Measurements from ENCODE around the gene SLC31A1. TPM values are rescaled to one million over a fixed set of nuclear protein-coding genes. Genes with fewer than 3 reads are reported as not detected.

Gene SLC31A1
- polyA plus RNA-seq, 4 donors = 20.3 to 28.5 (median 22.3) TPM

DNA sequence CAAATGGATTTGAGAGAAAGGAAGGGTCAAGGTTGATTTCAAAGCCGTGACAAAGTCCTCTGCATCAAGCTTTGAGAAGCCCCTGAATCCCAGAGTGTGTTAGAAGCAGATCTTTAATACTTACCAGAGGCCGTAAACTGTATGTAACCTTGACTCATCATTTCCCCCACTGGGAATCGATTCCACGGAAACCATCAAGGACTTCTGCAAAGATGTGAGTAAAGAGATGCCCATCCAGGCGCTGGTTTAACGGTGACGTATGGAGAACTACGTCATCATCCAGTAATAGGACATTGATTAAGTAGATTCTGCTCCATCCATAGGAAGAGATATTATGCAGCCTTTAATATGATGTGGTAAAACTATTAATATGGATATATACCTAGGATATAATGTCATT lies 80.2 kb downstream of the SLC31A1 start:
- no peak for DNase-seq (ENCODE audit: low read depth in 4 of 4, low spot score in 3 of 4)

DNA sequence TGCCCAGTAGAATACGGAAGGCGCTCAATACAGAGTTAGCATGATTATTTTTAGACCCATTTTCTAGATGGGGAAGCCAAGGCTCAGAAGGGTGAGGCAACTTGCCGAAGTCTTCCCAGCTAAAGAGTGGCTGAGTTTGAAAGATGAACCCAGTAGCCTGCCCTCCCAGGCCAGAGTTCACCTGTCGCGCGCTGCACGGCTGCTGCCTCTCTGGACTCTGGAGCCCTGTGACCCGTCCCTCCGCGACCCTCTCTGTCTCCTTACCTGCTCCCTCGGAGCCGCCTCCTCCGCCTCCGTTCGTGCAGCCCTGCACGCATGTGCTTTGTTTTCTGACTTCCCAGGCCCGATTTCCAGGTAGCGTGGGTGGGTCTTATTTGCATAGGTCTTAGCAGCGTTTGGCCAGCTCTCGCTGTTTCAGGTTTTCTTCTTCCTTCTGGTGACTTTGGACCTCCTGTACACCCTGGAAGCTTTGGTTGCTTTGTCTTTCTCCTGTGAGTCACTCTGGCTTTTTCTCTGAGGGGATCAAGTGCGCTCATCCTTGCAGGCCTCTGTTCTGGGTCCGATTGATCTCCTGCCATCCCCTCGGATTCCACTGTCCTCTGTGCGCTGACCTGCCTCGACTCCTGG lies 81.6 kb downstream of the SLC31A1 start, which contains the start of gene RNF183:
Gene RNF183, minus strand, starts transcription at position 585 of the 627 bp plus-strand sequence. CDS start 5,192 bp downstream, outside the sequence.
- no peak for DNase-seq (ENCODE audit: low read depth in 4 of 4, low spot score in 3 of 4)

DNA sequence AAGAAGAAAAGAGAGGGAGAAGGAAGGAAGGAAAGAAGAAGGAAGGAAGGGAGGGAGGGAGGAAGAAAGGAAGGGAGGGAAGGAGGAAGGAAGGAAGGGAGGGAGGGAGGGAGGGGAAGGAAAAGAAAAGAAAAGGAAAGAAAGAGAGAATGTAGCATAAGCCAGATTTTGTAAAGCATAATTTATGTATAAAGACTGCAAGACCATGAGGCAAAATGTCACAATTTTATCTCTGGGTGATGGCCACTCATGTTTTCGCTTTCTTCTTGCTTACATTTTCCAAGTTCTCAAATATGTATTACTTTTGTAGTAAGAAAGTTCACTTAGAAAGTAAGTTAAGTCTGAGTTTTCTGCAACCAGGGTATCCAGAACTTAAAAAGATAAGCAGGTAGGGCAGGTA lies 85.2 kb downstream of the SLC31A1 start:
- no peak for DNase-seq (ENCODE audit: low read depth in 4 of 4, low spot score in 3 of 4)

DNA sequence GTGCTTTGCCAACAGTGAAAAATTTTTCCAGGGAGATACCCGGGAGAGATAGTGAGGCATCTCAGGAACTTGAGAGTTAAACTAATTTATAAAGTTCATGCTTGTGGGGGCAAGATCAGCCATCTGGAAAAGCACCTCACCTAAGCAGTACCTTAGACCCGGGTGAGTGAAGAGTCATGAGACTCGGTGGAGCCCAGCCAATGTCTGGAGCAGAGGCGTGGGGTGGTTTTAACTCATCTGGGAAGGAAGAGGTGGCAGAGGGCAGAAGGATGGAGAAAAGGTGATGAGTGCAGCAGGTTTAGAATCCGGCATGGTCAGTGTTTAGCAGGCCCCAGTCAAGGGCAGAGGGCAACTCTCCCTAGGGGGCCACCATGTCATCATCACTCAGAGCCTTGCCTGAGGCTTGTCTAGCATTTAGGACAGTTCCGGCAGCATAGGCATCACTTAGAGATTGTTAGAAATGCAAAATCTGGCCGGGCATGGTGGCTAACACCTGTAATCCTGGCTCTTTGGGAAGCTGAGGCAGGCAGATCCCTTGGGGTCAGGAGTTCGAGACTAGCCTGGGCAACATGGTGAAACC lies 86.1 kb downstream of the SLC31A1 start:
- DNase-seq (ENCODE audit: low read depth in 4 of 4, low spot score in 3 of 4) = no peak

DNA sequence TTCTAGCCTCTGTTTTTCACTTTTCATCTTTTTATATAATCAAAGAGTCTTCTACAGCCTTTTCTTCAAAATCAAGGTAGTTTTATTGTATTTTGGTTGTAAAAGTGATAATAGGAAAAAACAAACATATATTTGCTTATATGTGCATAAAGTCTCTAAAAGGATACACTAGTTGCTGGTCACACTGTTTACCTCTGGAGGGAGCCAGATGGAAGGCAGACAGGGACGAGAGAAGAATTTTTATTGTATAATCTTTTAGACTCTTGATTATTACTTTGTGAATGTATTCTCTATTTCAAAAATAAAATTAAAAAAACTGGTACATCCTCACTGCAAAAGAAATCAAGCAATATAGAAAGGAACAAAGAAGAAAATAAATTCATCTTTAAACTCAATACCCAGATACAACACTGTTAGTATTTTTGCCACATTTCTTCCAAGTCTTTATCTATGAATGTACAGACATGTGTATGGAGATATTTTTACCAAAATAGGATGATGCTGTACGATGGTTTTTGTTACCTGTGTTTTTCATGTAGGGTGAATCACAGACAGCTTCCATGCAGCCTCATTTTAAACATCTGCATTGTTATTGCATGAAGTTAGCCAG lies 88.0 kb downstream of the SLC31A1 start:
- no peak for DNase-seq (ENCODE audit: low read depth in 4 of 4, low spot score in 3 of 4)

DNA sequence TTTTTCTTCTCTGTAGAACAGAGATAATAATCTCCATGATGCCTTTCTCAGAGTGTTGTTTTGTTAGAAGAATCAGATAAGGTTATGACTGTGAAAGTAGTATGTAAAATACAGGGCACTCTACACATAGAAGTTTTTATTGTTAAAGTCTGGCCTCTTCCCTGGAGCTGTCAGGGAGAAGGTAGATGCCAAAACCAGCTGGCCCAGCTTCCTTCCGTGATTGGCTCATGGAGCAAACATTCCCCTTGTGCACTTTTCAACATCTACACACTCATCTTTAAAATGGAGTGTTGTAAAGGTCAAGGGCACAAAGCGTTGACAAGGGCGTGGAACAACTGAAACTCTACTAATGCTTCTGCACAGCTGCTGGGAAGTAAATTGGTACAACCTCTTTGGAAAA lies 89.2 kb downstream of the SLC31A1 start:
- no peak for DNase-seq (ENCODE audit: low read depth in 4 of 4, low spot score in 3 of 4)

DNA sequence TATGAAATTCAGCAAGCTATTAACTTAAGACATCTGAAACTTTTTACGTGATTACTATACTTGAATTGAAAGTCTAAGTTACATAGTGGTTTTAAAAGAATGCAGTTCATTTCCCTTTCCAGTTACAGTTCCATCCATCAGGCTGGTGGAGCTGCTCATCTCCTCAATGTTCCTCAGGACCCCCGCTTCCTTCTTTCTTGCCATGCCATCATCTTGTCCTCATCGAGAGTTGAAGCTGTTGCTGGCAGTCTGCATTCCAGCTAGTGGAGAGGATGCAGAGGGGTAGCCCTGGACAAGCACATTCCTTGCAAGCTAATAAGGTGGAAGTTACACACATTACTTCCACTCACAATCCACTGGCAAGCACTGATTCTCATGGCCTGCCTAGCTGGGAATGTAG lies 90.6 kb downstream of the SLC31A1 start:
- no peak for DNase-seq (ENCODE audit: low read depth in 4 of 4, low spot score in 3 of 4)

DNA sequence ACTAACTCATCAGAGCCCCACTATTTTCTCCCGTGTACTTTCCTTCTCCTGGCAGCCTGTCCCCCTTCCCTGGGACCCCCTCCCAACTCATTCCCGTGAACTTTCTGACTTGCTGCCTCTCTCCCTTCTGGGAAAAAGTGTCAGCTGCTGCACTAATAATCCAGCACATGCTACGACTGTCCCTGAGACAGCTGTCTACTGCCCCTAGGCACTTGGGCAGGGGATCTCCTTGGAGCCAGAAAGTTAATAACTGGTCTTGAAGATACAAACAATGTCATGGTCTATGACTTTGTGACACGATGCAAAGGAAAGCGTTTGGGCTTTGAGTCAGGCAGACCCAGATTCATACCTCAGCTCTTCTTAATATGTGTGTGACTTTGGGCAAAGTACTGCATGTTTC lies 91.9 kb downstream of the SLC31A1 start:
- no peak for DNase-seq (ENCODE audit: low read depth in 4 of 4, low spot score in 3 of 4)

Other genes with a start within 250 kb of the SLC31A1 start
- 10 to 100 TPM in 2 of 4 donors, 1 to 10 TPM in 2; 9.1 to 13.1 (median 10.0) TPM for gene ZNF883, start 209.4 kb upstream of the SLC31A1 start, polyA plus RNA-seq (ENCODE audit: insufficient read length in 4 of 4)
- 10 to 100 TPM; 10.9 to 18.1 (median 12.7) TPM for gene ZFP37, start 164.8 kb upstream of the SLC31A1 start, polyA plus RNA-seq (ENCODE audit: insufficient read length in 4 of 4)
- gene SLC31A2, start 70.5 kb upstream of the SLC31A1 start, polyA plus RNA-seq (ENCODE audit: insufficient read length in 4 of 4) = 1 to 10 TPM; 2.4 to 4.2 (median 3.5) TPM
- gene FKBP15, start 267 bp upstream of the SLC31A1 start, polyA plus RNA-seq (ENCODE audit: insufficient read length in 4 of 4) = 10 to 100 TPM; 28.7 to 31.6 (median 31.0) TPM
- 10 to 100 TPM; 39.3 to 43.8 (median 40.8) TPM for gene CDC26, start 54.0 kb downstream of the SLC31A1 start, polyA plus RNA-seq (ENCODE audit: insufficient read length in 4 of 4)
- gene PRPF4, start 54.1 kb downstream of the SLC31A1 start, polyA plus RNA-seq (ENCODE audit: insufficient read length in 4 of 4) = 10 to 100 TPM; 26.9 to 43.0 (median 35.3) TPM
- gene RNF183, start 81.8 kb downstream of the SLC31A1 start, polyA plus RNA-seq (ENCODE audit: insufficient read length in 4 of 4) = 1 to 10 TPM in 3 of 4 donors, under 1 TPM in 1; 0.30 to 9.5 (median 6.6) TPM
- gene WDR31, start 118.7 kb downstream of the SLC31A1 start, polyA plus RNA-seq (ENCODE audit: insufficient read length in 4 of 4) = 1 to 10 TPM; 2.8 to 7.5 (median 6.4) TPM
- gene BSPRY, start 128.0 kb downstream of the SLC31A1 start, polyA plus RNA-seq (ENCODE audit: insufficient read length in 4 of 4) = 10 to 100 TPM in 1 of 4 donors, 1 to 10 TPM in 2, under 1 TPM in 1; 0.22 to 11.8 (median 8.9) TPM
- 10 to 100 TPM in 3 of 4 donors, 1 to 10 TPM in 1; 8.4 to 50.7 (median 28.4) TPM for gene HDHD3, start 155.4 kb downstream of the SLC31A1 start, polyA plus RNA-seq (ENCODE audit: insufficient read length in 4 of 4)
- 10 to 100 TPM; 35.8 to 50.7 (median 42.2) TPM for gene ALAD, start 179.7 kb downstream of the SLC31A1 start, polyA plus RNA-seq (ENCODE audit: insufficient read length in 4 of 4)
- 10 to 100 TPM; 34.6 to 69.9 (median 62.5) TPM for gene POLE3, start 189.1 kb downstream of the SLC31A1 start, polyA plus RNA-seq (ENCODE audit: insufficient read length in 4 of 4)
- gene C9orf43, start 189.2 kb downstream of the SLC31A1 start, polyA plus RNA-seq (ENCODE audit: insufficient read length in 4 of 4) = under 1 TPM; 0.34 to 0.95 (median 0.93) TPM
- 10 to 100 TPM; 35.5 to 45.7 (median 43.6) TPM for gene RGS3, start 242.2 kb downstream of the SLC31A1 start, polyA plus RNA-seq (ENCODE audit: insufficient read length in 4 of 4)